Muscle layer of duodenum (tissue), 2 donors: ENCODE measurements around the gene ZNF264.
"Not testable (repeated sequence)": the region's sequence is repeated elsewhere in the genome, so short reads cannot be mapped to it uniquely, and the experiment has no call there.

Experiments used
- H3K27ac ChIP-seq: one replicate; pipeline ENCODE4 v1.7.0; 2013; ENCODE audit warnings: mild to moderate bottlenecking, low read length
- H3K27me3 ChIP-seq: one replicate; pipeline ENCODE4 v1.7.0; 2013; ENCODE audit warnings: low read depth, mild to moderate bottlenecking, control low read depth, low read length
- H3K36me3 ChIP-seq, 2 donors: one replicate each; pipeline ENCODE4 v1.7.0; 2013; ENCODE audit warnings: low read length in 2 of 2, control low read depth in 1 of 2, mild to moderate bottlenecking in 1 of 2; ENCODE audit not compliant: insufficient read depth in 2 of 2, control insufficient read depth in 1 of 2
- H3K4me1 ChIP-seq, 2 donors: one replicate each; pipeline ENCODE4 v1.7.0; 2013; ENCODE audit warnings: low read length in 2 of 2, mild to moderate bottlenecking in 2 of 2, control low read depth in 1 of 2, moderate library complexity in 1 of 2; ENCODE audit not compliant: insufficient read depth in 2 of 2, control insufficient read depth in 1 of 2
- H3K4me3 ChIP-seq, 2 donors: one replicate each; pipeline ENCODE4 v1.7.0; 2013; ENCODE audit warnings: low read length in 2 of 2, low read depth in 1 of 2, mild to moderate bottlenecking in 1 of 2
- H3K9me3 ChIP-seq, 2 donors: one replicate each; pipeline ENCODE4 v1.7.0; 2013; ENCODE audit warnings: low read length in 2 of 2, control low read depth in 1 of 2, mild to moderate bottlenecking in 1 of 2; ENCODE audit not compliant: control insufficient read depth in 1 of 2
- donor health status: healthy.

The ZNF264 gene

GRCh38 chr19:57245066-57245465 is 53.8 kb downstream of the ZNF264 start:
- H3K36me3 ChIP-seq: peaks cover 28 to 66% of the 10 kb centered on the region in 2 donors
- no peaks in the 10 kb centered on the region for H3K9me3 ChIP-seq
- H3K27ac ChIP-seq: no peak overlapping the region
- peaks cover 14 to 20% of the 10 kb centered on the region in 2 donors for H3K4me1 ChIP-seq
- H3K4me3 ChIP-seq: no peak overlapping the region
- no peaks in the 10 kb centered on the region for H3K27me3 ChIP-seq

GRCh38 chr19:57245959-57246358 is 54.7 kb downstream of the ZNF264 start:
- Histone ChIP-seq H3K36me3 (peaks cover 34 to 75% of the 10 kb centered on the region in 2 donors), H3K9me3 (no peaks in the 10 kb centered on the region)

GRCh38 chr19:57248646-57249045 is 57.3 kb downstream of the ZNF264 start:
- H3K27ac ChIP-seq: no peak overlapping the region
- H3K36me3 ChIP-seq: peaks cover 55 to 97% of the 10 kb centered on the region in 2 donors
- H3K9me3 ChIP-seq: peaks cover 0 to 6% of the 10 kb centered on the region in 2 donors
- peak overlapping the region in 1 of 2 donors; percentile 20 for H3K4me3 ChIP-seq
- no peaks in the 10 kb centered on the region for H3K27me3 ChIP-seq
- H3K4me1 ChIP-seq: no peaks in the 10 kb centered on the region

More at GRCh38 chr19:57245959-57246358, 54.7 kb downstream of the ZNF264 start:
- no peaks in the 10 kb centered on the region for H3K27me3 ChIP-seq
- H3K4me1 ChIP-seq: peaks cover 14 to 20% of the 10 kb centered on the region in 2 donors
- no peak overlapping the region for H3K27ac ChIP-seq
- no peak overlapping the region for H3K4me3 ChIP-seq

- H3K4me3 ChIP-seq: no peak overlapping the region
- H3K4me1 ChIP-seq: no peaks in the 10 kb centered on the region
- H3K36me3 ChIP-seq: peaks cover 59 to 97% of the 10 kb centered on the region in 2 donors
- no peaks in the 10 kb centered on the region for H3K27me3 ChIP-seq
- H3K27ac ChIP-seq: no peak overlapping the region
- peaks cover 0 to 13% of the 10 kb centered on the region in 2 donors for H3K9me3 ChIP-seq
Observed at GRCh38 chr19:57249329-57249728, 58.0 kb downstream of the ZNF264 start.

GRCh38 chr19:57253767-57254166 is 62.5 kb downstream of the ZNF264 start:
- Histone ChIP-seq H3K4me3 (peak overlapping the region in 1 of 2 donors; percentile 50), H3K36me3 (peaks cover 35 to 81% of the 10 kb centered on the region in 2 donors), H3K9me3 (peaks cover 0 to 14% of the 10 kb centered on the region in 2 donors)
- not testable (repeated sequence) for H3K4me1 ChIP-seq, H3K27me3 ChIP-seq, H3K27ac ChIP-seq

GRCh38 chr19:57262044-57262443 is 70.7 kb downstream of the ZNF264 start:
- Histone ChIP-seq H3K4me3 (no peak overlapping the region), H3K27ac (no peak overlapping the region), H3K36me3 (peaks cover 11 to 46% of the 10 kb centered on the region in 2 donors), H3K9me3 (peaks cover 0 to 10% of the 10 kb centered on the region in 2 donors), H3K27me3 (no peaks in the 10 kb centered on the region), H3K4me1 (no peaks in the 10 kb centered on the region)

GRCh38 chr19:57263244-57263741 is 72.0 kb downstream of the ZNF264 start:
- Histone ChIP-seq H3K9me3 (peaks cover 0 to 10% of the 10 kb centered on the region in 2 donors), H3K27me3 (no peaks in the 10 kb centered on the region), H3K27ac (no peak overlapping the region), H3K36me3 (peaks cover 11 to 47% of the 10 kb centered on the region in 2 donors), H3K4me3 (no peak overlapping the region), H3K4me1 (no peaks in the 10 kb centered on the region)

GRCh38 chr19:57267291-57267690 is 76.0 kb downstream of the ZNF264 start:
- Histone ChIP-seq H3K27me3 (no peaks in the 10 kb centered on the region), H3K27ac (no peak overlapping the region), H3K36me3 (peaks cover 0 to 21% of the 10 kb centered on the region in 2 donors), H3K4me1 (no peaks in the 10 kb centered on the region), H3K9me3 (no peaks in the 10 kb centered on the region), H3K4me3 (no peak overlapping the region)

GRCh38 chr19:57269515-57270250 is 78.4 kb downstream of the ZNF264 start:
- H3K4me3 ChIP-seq: no peak overlapping the region
- H3K9me3 ChIP-seq: no peaks in the 10 kb centered on the region
- no peaks in the 10 kb centered on the region for H3K27me3 ChIP-seq
- H3K4me1 ChIP-seq: no peaks in the 10 kb centered on the region
- H3K36me3 ChIP-seq: peaks cover 0 to 30% of the 10 kb centered on the region in 2 donors
- no peak overlapping the region for H3K27ac ChIP-seq

GRCh38 chr19:57271280-57271679 is 80.0 kb downstream of the ZNF264 start:
- Histone ChIP-seq H3K4me3 (no peak overlapping the region), H3K27ac (no peak overlapping the region), H3K4me1 (no peaks in the 10 kb centered on the region), H3K36me3 (peaks cover 0 to 32% of the 10 kb centered on the region in 2 donors), H3K27me3 (no peaks in the 10 kb centered on the region), H3K9me3 (no peaks in the 10 kb centered on the region)
